Sigmoid colon (tissue), 7 donors: Measurements from ENCODE around the gene ARHGAP15. TPM values are rescaled to one million over a fixed set of nuclear protein-coding genes. Genes with fewer than 3 reads are reported as not detected.

Experiments used
- DNase-seq: peaks from one replicate; pipeline ENCODE4 v3.0.0-alpha.2; 2019
- H3K27ac ChIP-seq, 4 donors: fragments of 200-600 bp; sonication (generic); one replicate each; pipeline ENCODE4 v1.5.1; 2016 to 2019; ENCODE audit warnings: mild to moderate bottlenecking in 1 of 4
- H3K27me3 ChIP-seq, 3 donors: fragments of 200-600 bp; sonication (generic); one replicate each; pipeline ENCODE4 v1.5.1; 2019; ENCODE audit warnings: mild to moderate bottlenecking in 1 of 3
- H3K36me3 ChIP-seq, 4 donors: fragments of 200-600 bp; sonication (generic); one replicate each; pipeline ENCODE4 v1.5.1; 2016 to 2019
- H3K4me1 ChIP-seq, 4 donors: fragments of 200-600 bp; sonication (generic); one replicate each; pipeline ENCODE4 v1.5.1; 2017 to 2019
- H3K4me3 ChIP-seq, 4 donors: fragments of 200-600 bp; sonication (generic); one replicate each; pipeline ENCODE4 v1.5.1; 2017 to 2019; ENCODE audit warnings: mild to moderate bottlenecking in 2 of 4, moderate library complexity in 1 of 4
- H3K9me3 ChIP-seq, 4 donors: fragments of 200-600 bp in 3 of 4; sonication (generic) in 3 of 4; one replicate each; pipeline versions ENCODE4 v1.5.1 to v1.6.1; 2013 to 2019
- CTCF ChIP-seq, 4 experiments: fragments of 450-650 bp in 3 of 4; fragments of 200-600 bp in 1 of 4; IDR thresholded peaks; one replicate each; pipeline ENCODE4 v1.5.1; 2016 to 2019; ENCODE audit warnings: antibody characterized with exemption in 4 of 4, mild to moderate bottlenecking in 3 of 4, moderate library complexity in 2 of 4
- EP300 ChIP-seq, 4 donors: sonication (generic); formaldehyde crosslinking; IDR thresholded peaks; one replicate each; pipeline ENCODE4 v1.6.1; 2017; ENCODE audit warnings: antibody characterized with exemption in 4 of 4
- POLR2A ChIP-seq, 2 donors: fragments of 450-650 bp; IDR thresholded peaks; one replicate each; pipeline ENCODE4 v1.6.1; 2016; ENCODE audit warnings: antibody characterized with exemption in 2 of 2, mild to moderate bottlenecking in 2 of 2, moderate library complexity in 2 of 2
- POLR2AphosphoS5 ChIP-seq, 4 donors: sonication (generic); formaldehyde crosslinking; IDR thresholded peaks; one replicate each; pipeline ENCODE4 v1.6.1; 2017; ENCODE audit warnings: antibody characterized with exemption in 4 of 4
- WGBS, 2 donors: extraction: QIAGEN DNeasy Blood & Tissue Kit; methylation state at CpG; one replicate each; pipeline ENCODE4 v1.1.7; 2013; 5-methylcytosine and 5-hydroxymethylcytosine counted together
- intact Hi-C: fragments of 100-400 bp; cut with DNase I; formaldehyde crosslinking; loops from one replicate; pipeline ENCODE4 v1.15.1; 2023
- polyA plus RNA-seq, 3 donors: library from polyadenylated mRNA; stranded (reverse); fragments of 200-250 nt; gene quantifications; one replicate each; pipeline ENCODE4 v1.2.3, GENCODE V29; 2013
- total RNA-seq, 4 donors: library from RNA; depleted of rRNA; stranded (reverse); fragments of >200 nt; gene quantifications; one replicate each; pipeline ENCODE4 v1.1.0, GENCODE V29; 2016
- donor health status: healthy with polysubstance abuse.
- donor health status: Bipolar disorder and iron deficiency.
- donor health status: healthy.

Gene ARHGAP15
- total and polyA plus RNA-seq, 7 donors = 3.7 to 16.4 (median 6.0) TPM

GRCh38 chr2:143736904-143737303 lies 607.7 kb downstream of the ARHGAP15 start:
- H3K4me3 ChIP-seq = no peak overlapping the region
- H3K27ac ChIP-seq = no peak overlapping the region
- no peak for DNase-seq
- intact Hi-C loops = no loop called here
- no peaks in the 10 kb centered on the region for H3K36me3 ChIP-seq
- H3K9me3 ChIP-seq = no peaks in the 10 kb centered on the region
- 84 to 94% methylated on average over 3 of the region's 3 CpGs for WGBS, 2 donors
- H3K27me3 ChIP-seq = no peaks in the 10 kb centered on the region
- TF ChIP-seq CTCF (IDR thresholded peaks at IDR 0.05) (no peak), POLR2AphosphoS5 (IDR thresholded peaks at IDR 0.05) (no peak), EP300 (IDR thresholded peaks at IDR 0.05) (no peak), POLR2A (IDR thresholded peaks at IDR 0.05) (no peak)
- H3K4me1 ChIP-seq = no peaks in the 10 kb centered on the region

- intact Hi-C loops = no loop called here
- no peaks in the 10 kb centered on the region for H3K9me3 ChIP-seq
- H3K27me3 ChIP-seq = no peaks in the 10 kb centered on the region
- H3K4me3 ChIP-seq = no peak overlapping the region
- TF ChIP-seq POLR2AphosphoS5 (IDR thresholded peaks at IDR 0.05) (no peak), CTCF (IDR thresholded peaks at IDR 0.05) (no peak), EP300 (IDR thresholded peaks at IDR 0.05) (no peak)
- no peaks in the 10 kb centered on the region for H3K4me1 ChIP-seq
- WGBS, 2 donors = 85 to 94% methylated on average over 5 of the region's 5 CpGs
- no peak overlapping the region for H3K27ac ChIP-seq
- no peak for DNase-seq
- H3K36me3 ChIP-seq = no peaks in the 10 kb centered on the region
Observed at GRCh38 chr2:143740431-143740830, 611.2 kb downstream of the ARHGAP15 start.

- TF ChIP-seq EP300 (IDR thresholded peaks at IDR 0.05) = no peak
- TF ChIP-seq CTCF (IDR thresholded peaks at IDR 0.05) = no peak
- intact Hi-C loops = no loop called here
- no peak overlapping the region for H3K4me3 ChIP-seq
- DNase-seq = no peak
- H3K27me3 ChIP-seq = no peaks in the 10 kb centered on the region
- no peak overlapping the region for H3K27ac ChIP-seq
- H3K9me3 ChIP-seq = no peaks in the 10 kb centered on the region
- H3K36me3 ChIP-seq = no peaks in the 10 kb centered on the region
- no peaks in the 10 kb centered on the region for H3K4me1 ChIP-seq
Observed at GRCh38 chr2:143741205-143741604, 612.0 kb downstream of the ARHGAP15 start.

- WGBS, 2 donors = 82 to 83% methylated on average over 5 of the region's 5 CpGs
- intact Hi-C loops = no loop called here
- no peaks in the 10 kb centered on the region for H3K4me1 ChIP-seq
- H3K36me3 ChIP-seq = no peaks in the 10 kb centered on the region
- no peak for DNase-seq
- H3K4me3 ChIP-seq = no peak overlapping the region
- no peak overlapping the region for H3K27ac ChIP-seq
- no peaks in the 10 kb centered on the region for H3K27me3 ChIP-seq
- H3K9me3 ChIP-seq = no peaks in the 10 kb centered on the region
- TF ChIP-seq POLR2A (IDR thresholded peaks at IDR 0.05) = no peak
- TF ChIP-seq EP300 (IDR thresholded peaks at IDR 0.05) = no peak
- TF ChIP-seq POLR2AphosphoS5 (IDR thresholded peaks at IDR 0.05) = no peak
- TF ChIP-seq CTCF (IDR thresholded peaks at IDR 0.05) = no peak
Observed at GRCh38 chr2:143742581-143742980, 613.4 kb downstream of the ARHGAP15 start.

GRCh38 chr2:143744114-143744513 lies 614.9 kb downstream of the ARHGAP15 start:
- no peak for DNase-seq
- Histone ChIP-seq H3K27me3 (no peaks in the 10 kb centered on the region), H3K27ac (no peak overlapping the region), H3K4me3 (no peak overlapping the region), H3K4me1 (no peaks in the 10 kb centered on the region), H3K9me3 (no peaks in the 10 kb centered on the region), H3K36me3 (no peaks in the 10 kb centered on the region)
- intact Hi-C loops = no loop called here
- TF ChIP-seq CTCF (IDR thresholded peaks at IDR 0.05) (no peak), EP300 (IDR thresholded peaks at IDR 0.05) (no peak), POLR2A (IDR thresholded peaks at IDR 0.05) (no peak), POLR2AphosphoS5 (IDR thresholded peaks at IDR 0.05) (no peak)
- 78 to 87% methylated on average over 2 of the region's 2 CpGs for WGBS, 2 donors
